AG09309 (cell line): ENCODE data around the gene TMEM134.
"Not testable (repeated sequence)": the region's sequence is repeated elsewhere in the genome, so short reads cannot be mapped to it uniquely, and the experiment has no call there.

Source experiments
- DNase-seq: peaks from one replicate; pipeline ENCODE4 v3.0.0-alpha.2; 2010; ENCODE audit warnings: low read depth
- H3K4me3 ChIP-seq: 2 replicates; pipeline ENCODE4 v1.5.1; 2011; ENCODE audit warnings: mild to moderate bottlenecking, low read depth, low read length, moderate library complexity; ENCODE audit not compliant: control insufficient read depth
- TF ChIP-seq, protein P1 (sequence below): IDR thresholded peaks from 2 replicates; pipeline ENCODE4 v1.5.1; 2011; ENCODE audit warnings: mild to moderate bottlenecking, low read depth, low read length, inconsistent platforms; ENCODE audit not compliant: insufficient read depth, control insufficient read depth; ENCODE audit errors: missing control alignments

The TMEM134 gene

GRCh38 chr11:67429722-67430121, 39.3 kb downstream of the TMEM134 start:
- no peak for DNase-seq
- no peak overlapping the region for H3K4me3 ChIP-seq

GRCh38 chr11:67429038-67429668, 39.9 kb downstream of the TMEM134 start:
- DNase-seq, result no peak
- H3K4me3 ChIP-seq, result peak overlapping the region; percentile 91
- TF ChIP-seq, protein P1, sequence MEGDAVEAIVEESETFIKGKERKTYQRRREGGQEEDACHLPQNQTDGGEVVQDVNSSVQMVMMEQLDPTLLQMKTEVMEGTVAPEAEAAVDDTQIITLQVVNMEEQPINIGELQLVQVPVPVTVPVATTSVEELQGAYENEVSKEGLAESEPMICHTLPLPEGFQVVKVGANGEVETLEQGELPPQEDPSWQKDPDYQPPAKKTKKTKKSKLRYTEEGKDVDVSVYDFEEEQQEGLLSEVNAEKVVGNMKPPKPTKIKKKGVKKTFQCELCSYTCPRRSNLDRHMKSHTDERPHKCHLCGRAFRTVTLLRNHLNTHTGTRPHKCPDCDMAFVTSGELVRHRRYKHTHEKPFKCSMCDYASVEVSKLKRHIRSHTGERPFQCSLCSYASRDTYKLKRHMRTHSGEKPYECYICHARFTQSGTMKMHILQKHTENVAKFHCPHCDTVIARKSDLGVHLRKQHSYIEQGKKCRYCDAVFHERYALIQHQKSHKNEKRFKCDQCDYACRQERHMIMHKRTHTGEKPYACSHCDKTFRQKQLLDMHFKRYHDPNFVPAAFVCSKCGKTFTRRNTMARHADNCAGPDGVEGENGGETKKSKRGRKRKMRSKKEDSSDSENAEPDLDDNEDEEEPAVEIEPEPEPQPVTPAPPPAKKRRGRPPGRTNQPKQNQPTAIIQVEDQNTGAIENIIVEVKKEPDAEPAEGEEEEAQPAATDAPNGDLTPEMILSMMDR, result no peak

More at GRCh38 chr11:67429722-67430121, 39.3 kb downstream of the TMEM134 start:
- TF ChIP-seq, protein P1, result no peak

DNA sequence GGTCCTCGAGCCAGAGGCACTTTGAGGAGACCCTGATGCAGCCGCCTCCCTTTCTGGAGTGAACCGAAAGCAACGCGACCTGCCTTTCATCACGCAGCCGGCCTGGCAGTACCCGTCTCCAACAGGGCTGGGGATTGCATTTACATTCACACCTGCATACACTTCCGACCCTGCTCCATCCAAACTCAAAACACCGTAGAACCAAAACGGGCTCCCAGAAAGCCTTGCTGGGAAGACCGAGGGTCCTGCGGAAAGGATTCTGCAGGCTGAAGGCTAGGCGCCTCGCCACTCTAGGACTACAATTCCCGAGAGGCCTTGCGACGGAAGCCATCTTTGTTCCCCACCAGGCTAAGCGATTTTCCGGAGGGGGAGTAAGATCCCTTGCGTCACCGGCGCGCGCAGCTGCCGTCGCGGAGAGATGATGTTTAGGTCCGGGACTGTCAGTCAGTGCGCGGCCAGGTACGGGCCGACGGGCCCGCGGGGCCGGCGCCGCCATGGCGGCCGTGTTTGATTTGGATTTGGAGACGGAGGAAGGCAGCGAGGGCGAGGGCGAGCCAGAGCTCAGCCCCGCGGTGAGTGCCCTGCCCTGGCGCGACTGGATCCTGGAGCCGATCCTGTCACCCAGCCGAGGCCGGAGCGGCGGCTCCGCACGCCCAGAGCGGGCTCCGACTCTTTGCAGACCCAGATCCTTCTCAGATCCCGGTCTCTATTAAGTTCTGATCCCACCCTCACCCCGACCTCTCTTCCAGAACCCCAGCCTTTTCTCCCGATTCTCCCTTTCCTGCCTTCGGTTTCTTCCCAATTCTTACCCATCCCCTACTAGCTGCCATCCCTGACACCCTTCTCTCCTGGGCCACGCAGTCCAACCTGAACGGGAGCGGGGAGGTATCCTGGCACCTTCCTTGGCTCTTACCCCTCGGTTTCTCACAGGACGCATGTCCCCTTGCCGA, 40.7 kb downstream of the TMEM134 start, which contains the start of gene RPS6KB2:
Gene RPS6KB2 (plus strand): TSS at position 443 of the 950 bp plus-strand sequence. CDS start 52 bp downstream, at position 495.
- TF ChIP-seq, protein P1, result no peak
- DNase-seq, result peak; percentile 88
- peak within 1 kb of the TSS; percentile 91 for H3K4me3 ChIP-seq

DNA sequence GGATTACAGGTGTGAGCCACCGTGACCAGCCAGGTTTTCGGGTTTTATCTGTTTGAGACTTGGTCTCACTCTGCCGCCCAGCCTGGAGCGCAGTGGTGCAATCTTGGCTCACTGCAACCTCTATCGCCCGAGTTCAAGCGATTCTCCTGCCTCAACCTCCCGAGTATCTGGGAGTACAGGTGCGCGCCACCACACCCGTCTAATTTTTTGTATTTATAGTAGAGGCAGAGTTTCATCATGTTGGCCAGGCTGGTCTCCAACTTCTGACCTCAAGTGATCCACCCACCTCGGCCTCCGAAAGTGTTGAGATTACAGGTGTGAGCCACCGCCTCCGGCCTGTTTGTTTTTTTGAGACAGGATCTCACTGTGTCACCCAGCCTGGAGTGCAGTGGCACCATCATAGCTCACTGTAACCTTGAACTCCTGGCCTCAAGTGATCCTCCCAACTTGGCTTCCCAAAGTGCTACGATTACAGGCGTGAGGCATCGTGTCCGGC, 41.6 kb downstream of the TMEM134 start:
- not testable (repeated sequence) for DNase-seq
- peak overlapping the region; percentile 91 for H3K4me3 ChIP-seq

- no peak overlapping the region for H3K4me3 ChIP-seq
- no peak for DNase-seq
- TF ChIP-seq, protein P1, result no peak
Measured at GRCh38 chr11:67423891-67424613, 45.0 kb downstream of the TMEM134 start.

DNA sequence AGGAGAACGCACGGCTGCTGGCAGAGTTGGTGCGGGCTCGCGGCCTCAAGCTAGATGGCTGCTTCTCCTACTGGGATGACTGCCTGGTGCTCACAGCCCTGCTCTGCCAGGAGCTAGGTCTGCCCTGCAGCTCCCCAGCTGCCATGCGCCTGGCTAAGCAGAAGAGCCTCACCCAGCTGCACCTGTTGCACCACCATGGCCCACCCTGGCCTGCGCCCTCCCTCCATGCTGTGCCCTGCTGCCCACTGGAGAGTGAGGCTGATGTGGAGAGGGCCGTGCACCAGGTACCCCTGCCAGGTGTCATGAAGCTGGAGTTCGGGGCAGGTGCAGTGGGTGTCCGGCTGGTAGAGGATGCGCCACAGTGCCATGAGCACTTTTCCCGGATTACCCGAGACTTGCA, 45.6 kb downstream of the TMEM134 start:
- H3K4me3 ChIP-seq, result no peak overlapping the region
- DNase-seq, result no peak
- TF ChIP-seq, protein P1, result no peak
